ENCODE measurements around the gene PSMD2. TPM values are rescaled to one million over a fixed set of nuclear protein-coding genes. Genes with fewer than 3 reads are reported as not detected.

PSMD2 gene
- total RNA-seq, 1 donor from 2014 or later: 232 TPM

GRCh38 chr3:184334470-184335158, 35.6 kb downstream of the PSMD2 start:
- no peak for DNase-seq (ENCODE audit: low spot score in 2 of 2, unreplicated experiment in 2 of 2)
- peaks cover 27% of the 10 kb centered on the region for H3K36me3 Mint-ChIP-seq
- TF ChIP-seq CTCF (IDR thresholded peaks at IDR 0.05; ENCODE audit: unreplicated experiment): no peak
- H3K27ac Mint-ChIP-seq: peak overlapping the region; percentile 96
- H3K27me3 Mint-ChIP-seq (ENCODE audit: low read depth): no peaks in the 10 kb centered on the region
- H3K4me1 Mint-ChIP-seq: peaks cover 25% of the 10 kb centered on the region
- H3K9me3 Mint-ChIP-seq: no peaks in the 10 kb centered on the region
- H3K4me3 Mint-ChIP-seq: peak overlapping the region; percentile 35

- Mint-ChIP-seq H3K4me3 (peak overlapping the region; percentile 83), H3K36me3 (peaks cover 23% of the 10 kb centered on the region), H3K27ac (peak overlapping the region; percentile 96), H3K9me3 (no peaks in the 10 kb centered on the region), H3K27me3 (ENCODE audit: low read depth) (no peaks in the 10 kb centered on the region), H3K4me1 (peaks cover 25% of the 10 kb centered on the region)
- no peak for TF ChIP-seq CTCF (IDR thresholded peaks at IDR 0.05; ENCODE audit: unreplicated experiment)
- DNase-seq (ENCODE audit: low spot score in 2 of 2, unreplicated experiment in 2 of 2): no peak
These were observed 36.2 kb downstream of the PSMD2 start for GRCh38 chr3:184335291-184335660.

- no peaks in the 10 kb centered on the region for H3K9me3 Mint-ChIP-seq
- H3K36me3 Mint-ChIP-seq: peaks cover 20% of the 10 kb centered on the region
- H3K4me3 Mint-ChIP-seq: peak overlapping the region; percentile 83
- no peaks in the 10 kb centered on the region for H3K27me3 Mint-ChIP-seq (ENCODE audit: low read depth)
- no peak for TF ChIP-seq CTCF (IDR thresholded peaks at IDR 0.05; ENCODE audit: unreplicated experiment)
- peak overlapping the region; percentile 96 for H3K27ac Mint-ChIP-seq
- peaks cover 25% of the 10 kb centered on the region for H3K4me1 Mint-ChIP-seq
- peak; percentile 82 to 95 for DNase-seq (ENCODE audit: low spot score in 2 of 2, unreplicated experiment in 2 of 2)
These were observed 36.9 kb downstream of the PSMD2 start for GRCh38 chr3:184335661-184336546.

- Mint-ChIP-seq H3K4me1 (peaks cover 25% of the 10 kb centered on the region), H3K4me3 (peak overlapping the region; percentile 83), H3K36me3 (peaks cover 12% of the 10 kb centered on the region), H3K9me3 (no peaks in the 10 kb centered on the region), H3K27me3 (ENCODE audit: low read depth) (no peaks in the 10 kb centered on the region), H3K27ac (peak overlapping the region; percentile 96)
- DNase-seq (ENCODE audit: low spot score in 2 of 2, unreplicated experiment in 2 of 2): no peak
- TF ChIP-seq CTCF (IDR thresholded peaks at IDR 0.05; ENCODE audit: unreplicated experiment): no peak
These were observed 37.7 kb downstream of the PSMD2 start for GRCh38 chr3:184336547-184337398.

- TF ChIP-seq CTCF (IDR thresholded peaks at IDR 0.05; ENCODE audit: unreplicated experiment): no peak
- no peak for DNase-seq (ENCODE audit: low spot score in 2 of 2, unreplicated experiment in 2 of 2)
- Mint-ChIP-seq H3K27me3 (ENCODE audit: low read depth) (no peaks in the 10 kb centered on the region), H3K4me1 (peaks cover 25% of the 10 kb centered on the region), H3K4me3 (peak within 1 kb of the TSS; percentile 83), H3K27ac (peak within 1 kb of the TSS; percentile 96), H3K36me3 (peaks cover 8% of the 10 kb centered on the region), H3K9me3 (no peaks in the 10 kb centered on the region)
These were observed 38.3 kb downstream of the PSMD2 start, which contains the start of gene FAM131A for GRCh38 chr3:184337399-184337714. Gene FAM131A (plus strand): TSS chr3:184337600. CDS start chr3:184337631, 31 bp downstream.

All from mesothelial cell of epicardium (in vitro differentiated cells).